ENCODE measurements around the gene AK2.

The AK2 gene

GRCh38 chr1:33056426-33056825 lies 19.7 kb upstream of the AK2 start:
- Histone ChIP-seq H3K4me1 (ENCODE audit: low read depth, poor library complexity, severe bottlenecking) (peaks cover 7% of the 10 kb centered on the region), H3K4me3 (IDR thresholded peaks at IDR 0.05; ENCODE audit: insufficient read depth, low read depth, low read length) (no peak overlapping the region), H3K36me3 (ENCODE audit: insufficient read depth) (no peaks in the 10 kb centered on the region), H3K79me2 (ENCODE audit: insufficient read depth, low read depth) (no peaks in the 10 kb centered on the region), H3K27ac (no peak overlapping the region), H3K27me3 (ENCODE audit: insufficient read depth, low read depth) (no peaks in the 10 kb centered on the region), H3K9ac (no peak overlapping the region), H3K4me2 (no peak overlapping the region), H2AFZ (ENCODE audit: low read depth) (no peak overlapping the region), H4K20me1 (ENCODE audit: insufficient read depth) (no peaks in the 10 kb centered on the region)
- TF ChIP-seq, protein P1, sequence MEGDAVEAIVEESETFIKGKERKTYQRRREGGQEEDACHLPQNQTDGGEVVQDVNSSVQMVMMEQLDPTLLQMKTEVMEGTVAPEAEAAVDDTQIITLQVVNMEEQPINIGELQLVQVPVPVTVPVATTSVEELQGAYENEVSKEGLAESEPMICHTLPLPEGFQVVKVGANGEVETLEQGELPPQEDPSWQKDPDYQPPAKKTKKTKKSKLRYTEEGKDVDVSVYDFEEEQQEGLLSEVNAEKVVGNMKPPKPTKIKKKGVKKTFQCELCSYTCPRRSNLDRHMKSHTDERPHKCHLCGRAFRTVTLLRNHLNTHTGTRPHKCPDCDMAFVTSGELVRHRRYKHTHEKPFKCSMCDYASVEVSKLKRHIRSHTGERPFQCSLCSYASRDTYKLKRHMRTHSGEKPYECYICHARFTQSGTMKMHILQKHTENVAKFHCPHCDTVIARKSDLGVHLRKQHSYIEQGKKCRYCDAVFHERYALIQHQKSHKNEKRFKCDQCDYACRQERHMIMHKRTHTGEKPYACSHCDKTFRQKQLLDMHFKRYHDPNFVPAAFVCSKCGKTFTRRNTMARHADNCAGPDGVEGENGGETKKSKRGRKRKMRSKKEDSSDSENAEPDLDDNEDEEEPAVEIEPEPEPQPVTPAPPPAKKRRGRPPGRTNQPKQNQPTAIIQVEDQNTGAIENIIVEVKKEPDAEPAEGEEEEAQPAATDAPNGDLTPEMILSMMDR (conservative IDR thresholded peaks at IDR 0.05; ENCODE audit: low read depth, low read length): no peak

DNA sequence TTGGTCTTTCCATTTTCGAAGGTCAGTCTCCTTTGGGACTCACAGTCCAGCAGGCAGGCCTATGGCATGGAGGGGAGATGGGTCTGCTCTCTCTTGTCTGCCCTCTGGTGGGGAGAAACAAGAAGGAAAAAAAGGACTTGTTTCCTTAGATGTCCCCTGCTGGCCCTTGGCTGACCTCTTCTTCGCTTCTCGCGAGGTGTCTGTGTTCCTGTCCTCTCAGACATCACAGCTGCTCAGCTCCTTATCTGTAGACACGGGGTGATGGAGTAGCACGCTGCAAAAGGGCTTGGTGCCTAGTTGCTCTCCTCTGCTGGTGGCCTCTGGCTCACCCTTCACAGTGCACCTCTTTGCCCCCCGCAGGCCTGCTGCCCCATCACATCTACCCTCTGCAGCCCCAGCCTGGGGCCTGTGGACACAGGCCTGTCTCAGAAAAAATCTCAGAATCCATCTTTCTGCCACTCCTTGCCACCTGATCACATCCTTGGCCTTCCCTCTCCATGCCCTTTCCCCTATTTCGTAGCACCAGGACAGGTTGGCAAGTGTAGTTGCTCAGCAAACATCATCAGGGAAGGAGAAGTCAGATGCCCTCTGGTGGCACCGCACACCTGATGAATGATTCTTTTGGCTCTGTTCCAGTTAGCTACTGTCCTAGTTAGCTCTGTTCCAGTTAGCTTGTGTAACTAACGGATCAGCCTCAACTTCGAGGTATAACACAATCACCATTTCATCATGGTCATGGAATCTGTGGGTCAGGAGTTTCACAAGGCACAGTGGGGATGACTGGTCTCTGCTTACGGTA lies 18.7 kb upstream of the AK2 start:
- no peak overlapping the region; the same call in 1 of the 2 replicates for H3K4me2 ChIP-seq
- no peak overlapping the region for H3K27ac ChIP-seq
- TF ChIP-seq, protein P1 (conservative IDR thresholded peaks at IDR 0.05; ENCODE audit: low read depth, low read length): peak; percentile 78

GRCh38 chr1:33050221-33051076 lies 13.8 kb upstream of the AK2 start:
- Histone ChIP-seq H3K9ac (no peak overlapping the region), H3K4me2 (no peak overlapping the region), H3K27ac (no peak overlapping the region), H2AFZ (ENCODE audit: low read depth) (no peak overlapping the region), H4K20me1 (ENCODE audit: insufficient read depth) (no peaks in the 10 kb centered on the region), H3K4me3 (IDR thresholded peaks at IDR 0.05; ENCODE audit: insufficient read depth, low read depth, low read length) (no peak overlapping the region), H3K36me3 (ENCODE audit: insufficient read depth) (no peaks in the 10 kb centered on the region), H3K4me1 (ENCODE audit: low read depth, poor library complexity, severe bottlenecking) (peaks cover 13% of the 10 kb centered on the region), H3K27me3 (ENCODE audit: insufficient read depth, low read depth) (no peaks in the 10 kb centered on the region), H3K79me2 (ENCODE audit: insufficient read depth, low read depth) (no peaks in the 10 kb centered on the region)
- TF ChIP-seq, protein P1 (conservative IDR thresholded peaks at IDR 0.05; ENCODE audit: low read depth, low read length): no peak

More for the DNA sequence above, 18.7 kb upstream of the AK2 start:
- H3K4me3 ChIP-seq (IDR thresholded peaks at IDR 0.05; ENCODE audit: insufficient read depth, low read depth, low read length): no peak overlapping the region
- no peaks in the 10 kb centered on the region for H4K20me1 ChIP-seq (ENCODE audit: insufficient read depth)
- H3K9ac ChIP-seq: no peak overlapping the region
- no peak overlapping the region for H2AFZ ChIP-seq (ENCODE audit: low read depth)
- peaks cover 10% of the 10 kb centered on the region for H3K4me1 ChIP-seq (ENCODE audit: low read depth, poor library complexity, severe bottlenecking)
- no peaks in the 10 kb centered on the region for H3K79me2 ChIP-seq (ENCODE audit: insufficient read depth, low read depth)
- no peaks in the 10 kb centered on the region for H3K27me3 ChIP-seq (ENCODE audit: insufficient read depth, low read depth)
- no peaks in the 10 kb centered on the region for H3K36me3 ChIP-seq (ENCODE audit: insufficient read depth)

- Histone ChIP-seq H2AFZ (ENCODE audit: low read depth) (no peak overlapping the region), H3K4me1 (ENCODE audit: low read depth, poor library complexity, severe bottlenecking) (peaks cover 8% of the 10 kb centered on the region), H3K4me2 (no peak overlapping the region), H4K20me1 (ENCODE audit: insufficient read depth) (no peaks in the 10 kb centered on the region), H3K79me2 (ENCODE audit: insufficient read depth, low read depth) (no peaks in the 10 kb centered on the region), H3K36me3 (ENCODE audit: insufficient read depth) (no peaks in the 10 kb centered on the region), H3K27me3 (ENCODE audit: insufficient read depth, low read depth) (no peaks in the 10 kb centered on the region), H3K4me3 (IDR thresholded peaks at IDR 0.05; ENCODE audit: insufficient read depth, low read depth, low read length) (no peak overlapping the region), H3K27ac (no peak overlapping the region), H3K9ac (no peak overlapping the region)
- TF ChIP-seq, protein P1 (conservative IDR thresholded peaks at IDR 0.05; ENCODE audit: low read depth, low read length): no peak
These were observed 12.7 kb upstream of the AK2 start for GRCh38 chr1:33049371-33049770.
